ENCODE results near the gene TMEM18.

Gene TMEM18

GRCh38 chr2:678964-679363 is 1.8 kb upstream of the TMEM18 start:
- no peak for TF ChIP-seq CTCF (IDR thresholded peaks at IDR 0.05; ENCODE audit: low read length)
- TF ChIP-seq EZH2 (optimal IDR thresholded peaks at IDR 0.05; ENCODE audit: low read depth, low read length) = no peak
- no peak for TF ChIP-seq EZH2phosphoT487 (IDR thresholded peaks at IDR 0.05; ENCODE audit: low read length)
- no peak for DNase-seq
- Histone ChIP-seq H3K9ac (ENCODE audit: low read length) (no peak overlapping the region), H3K27ac (ENCODE audit: low read length) (no peak overlapping the region), H3K4me1 (ENCODE audit: low read length) (peaks cover 15% of the 10 kb centered on the region), H3K4me2 (ENCODE audit: low read depth, low read length) (no peak overlapping the region), H3K4me3 (ENCODE audit: low read length) (no peak overlapping the region), H2AFZ (ENCODE audit: low read length) (no peak overlapping the region), H3K79me2 (ENCODE audit: low read length) (peaks cover 24% of the 10 kb centered on the region), H3F3A (ENCODE audit: insufficient read depth, low read length) (peaks cover 6% of the 10 kb centered on the region; the same call in 1 of the 2 replicates), H3K27me3 (replicated peaks; ENCODE audit: insufficient read depth, low read length) (no peaks in the 10 kb centered on the region), H3K9me2 (replicated peaks; ENCODE audit: insufficient read depth, low read length) (no peaks in the 10 kb centered on the region), H4K20me1 (ENCODE audit: insufficient read depth, low read length) (no peaks in the 10 kb centered on the region), H3K9me3 (replicated peaks; ENCODE audit: insufficient read depth, low read length) (no peaks in the 10 kb centered on the region), H3K36me3 (replicated peaks; ENCODE audit: insufficient read depth, low read length) (no peaks in the 10 kb centered on the region; the same call in 1 of the 2 replicates)

- peaks cover 6% of the 10 kb centered on the region; the same call in 1 of the 2 replicates for H3F3A ChIP-seq (ENCODE audit: insufficient read depth, low read length)
- peak overlapping the region; percentile 98 for H3K4me3 ChIP-seq (ENCODE audit: low read length)
- H3K36me3 ChIP-seq (replicated peaks; ENCODE audit: insufficient read depth, low read length) = no peaks in the 10 kb centered on the region; the same call in 1 of the 2 replicates
- H3K4me1 ChIP-seq (ENCODE audit: low read length) = peaks cover 15% of the 10 kb centered on the region
- H3K9me3 ChIP-seq (replicated peaks; ENCODE audit: insufficient read depth, low read length) = no peaks in the 10 kb centered on the region
- H4K20me1 ChIP-seq (ENCODE audit: insufficient read depth, low read length) = no peaks in the 10 kb centered on the region
- H3K27ac ChIP-seq (ENCODE audit: low read length) = peak overlapping the region; percentile 100; the same call in 1 of the 2 replicates
- H3K9me2 ChIP-seq (replicated peaks; ENCODE audit: insufficient read depth, low read length) = no peaks in the 10 kb centered on the region
- peaks cover 31% of the 10 kb centered on the region for H3K79me2 ChIP-seq (ENCODE audit: low read length)
- TF ChIP-seq CTCF (IDR thresholded peaks at IDR 0.05; ENCODE audit: low read length) = no peak
- no peak for TF ChIP-seq EZH2 (optimal IDR thresholded peaks at IDR 0.05; ENCODE audit: low read depth, low read length)
- TF ChIP-seq EZH2phosphoT487 (IDR thresholded peaks at IDR 0.05; ENCODE audit: low read length) = no peak
- DNase-seq = peak; percentile 27
- peak overlapping the region; percentile 91 for H2AFZ ChIP-seq (ENCODE audit: low read length)
- peak overlapping the region; percentile 98 for H3K9ac ChIP-seq (ENCODE audit: low read length)
- H3K27me3 ChIP-seq (replicated peaks; ENCODE audit: insufficient read depth, low read length) = no peaks in the 10 kb centered on the region
- H3K4me2 ChIP-seq (ENCODE audit: low read depth, low read length) = peak overlapping the region; percentile 82
Measured at GRCh38 chr2:677959-678550, 849 bp upstream of the TMEM18 start.

- H3K9ac ChIP-seq (ENCODE audit: low read length) = peak overlapping the region; percentile 58; the same call in 1 of the 2 replicates
- H3K36me3 ChIP-seq (replicated peaks; ENCODE audit: insufficient read depth, low read length) = peaks cover 6% of the 10 kb centered on the region; the same call in 1 of the 2 replicates
- TF ChIP-seq EZH2phosphoT487 (IDR thresholded peaks at IDR 0.05; ENCODE audit: low read length) (no peak), EZH2 (optimal IDR thresholded peaks at IDR 0.05; ENCODE audit: low read depth, low read length) (no peak), CTCF (IDR thresholded peaks at IDR 0.05; ENCODE audit: low read length) (no peak)
- H3K4me1 ChIP-seq (ENCODE audit: low read length) = peaks cover 15% of the 10 kb centered on the region
- peaks cover 39% of the 10 kb centered on the region for H3K79me2 ChIP-seq (ENCODE audit: low read length)
- peak; percentile 97 for DNase-seq
- peaks cover 6% of the 10 kb centered on the region; the same call in 1 of the 2 replicates for H3F3A ChIP-seq (ENCODE audit: insufficient read depth, low read length)
- H4K20me1 ChIP-seq (ENCODE audit: insufficient read depth, low read length) = no peaks in the 10 kb centered on the region
- H3K4me2 ChIP-seq (ENCODE audit: low read depth, low read length) = peak overlapping the region; percentile 66; the same call in 1 of the 2 replicates
- peak overlapping the region; percentile 70 for H2AFZ ChIP-seq (ENCODE audit: low read length)
- H3K27me3 ChIP-seq (replicated peaks; ENCODE audit: insufficient read depth, low read length) = no peaks in the 10 kb centered on the region
- H3K9me3 ChIP-seq (replicated peaks; ENCODE audit: insufficient read depth, low read length) = no peaks in the 10 kb centered on the region
- H3K9me2 ChIP-seq (replicated peaks; ENCODE audit: insufficient read depth, low read length) = no peaks in the 10 kb centered on the region
- H3K4me3 ChIP-seq (ENCODE audit: low read length) = peak overlapping the region; percentile 89
- peak overlapping the region; percentile 68; the same call in 1 of the 2 replicates for H3K27ac ChIP-seq (ENCODE audit: low read length)
Measured at GRCh38 chr2:676647-677055, 555 bp downstream of the TMEM18 start.

Data from MM.1S (cell line).